NCI-H1436 (cell line): Measurements from ENCODE around the gene IGSF5.
"Not testable (repeated sequence)": the region's sequence is repeated elsewhere in the genome, so short reads cannot be mapped to it uniquely, and the experiment has no call there.

Source experiments
- DNase-seq: peaks from one replicate; lab custom pipeline; 2025; lab: John Stamatoyannopoulos, UW

The IGSF5 gene

GRCh38 chr21:39739531-39739930 lies 5.5 kb upstream of the IGSF5 start:
- not testable (repeated sequence) for DNase-seq

- not testable (repeated sequence) for DNase-seq
Observed at GRCh38 chr21:39742561-39742960, 2.4 kb upstream of the IGSF5 start.

GRCh38 chr21:39745332-39745731 lies 349 bp downstream of the IGSF5 start:
- not testable (repeated sequence) for DNase-seq

- DNase-seq = no peak
Observed at GRCh38 chr21:39750670-39751069, 5.7 kb downstream of the IGSF5 start.

GRCh38 chr21:39754811-39755210 lies 9.8 kb downstream of the IGSF5 start:
- DNase-seq = no peak

GRCh38 chr21:39756285-39756684 lies 11.3 kb downstream of the IGSF5 start:
- no peak for DNase-seq

- no peak for DNase-seq
Observed at GRCh38 chr21:39763272-39763970, 18.4 kb downstream of the IGSF5 start.

- DNase-seq = no peak
Observed at GRCh38 chr21:39774227-39774626, 29.2 kb downstream of the IGSF5 start.

GRCh38 chr21:39775816-39776215 lies 30.8 kb downstream of the IGSF5 start:
- DNase-seq = no peak

- DNase-seq = no peak
Observed at GRCh38 chr21:39776589-39776988, 31.6 kb downstream of the IGSF5 start.

- no peak for DNase-seq
Observed at GRCh38 chr21:39781331-39781730, 36.3 kb downstream of the IGSF5 start.

GRCh38 chr21:39788383-39788782 lies 43.4 kb downstream of the IGSF5 start:
- DNase-seq = peak; percentile 41

- DNase-seq = no peak
Observed at GRCh38 chr21:39796466-39796865, 51.5 kb downstream of the IGSF5 start.

GRCh38 chr21:39799178-39799577 lies 54.2 kb downstream of the IGSF5 start:
- no peak for DNase-seq

GRCh38 chr21:39800311-39800710 lies 55.3 kb downstream of the IGSF5 start:
- DNase-seq = no peak

GRCh38 chr21:39802217-39802616 lies 57.2 kb downstream of the IGSF5 start:
- DNase-seq = no peak

GRCh38 chr21:39803393-39803792 lies 58.4 kb downstream of the IGSF5 start:
- DNase-seq = no peak

GRCh38 chr21:39804240-39804639 lies 59.3 kb downstream of the IGSF5 start:
- no peak for DNase-seq

GRCh38 chr21:39805983-39806382 lies 61.0 kb downstream of the IGSF5 start:
- no peak for DNase-seq

GRCh38 chr21:39807738-39808137 lies 62.8 kb downstream of the IGSF5 start:
- no peak for DNase-seq

GRCh38 chr21:39809936-39810335 lies 65.0 kb downstream of the IGSF5 start:
- no peak for DNase-seq

GRCh38 chr21:39812983-39813382 lies 68.0 kb downstream of the IGSF5 start:
- no peak for DNase-seq

- no peak for DNase-seq
Observed at GRCh38 chr21:39818557-39818956, 73.6 kb downstream of the IGSF5 start.

- DNase-seq = no peak
Observed at GRCh38 chr21:39822042-39822441, 77.1 kb downstream of the IGSF5 start.
